ENCODE measurements around the gene CARS2. TPM values are rescaled to one million over a fixed set of nuclear protein-coding genes. Genes with fewer than 3 reads are reported as not detected.

The CARS2 gene
- total RNA-seq, 1 experiment from 2014 or later, result 24.8 TPM

DNA sequence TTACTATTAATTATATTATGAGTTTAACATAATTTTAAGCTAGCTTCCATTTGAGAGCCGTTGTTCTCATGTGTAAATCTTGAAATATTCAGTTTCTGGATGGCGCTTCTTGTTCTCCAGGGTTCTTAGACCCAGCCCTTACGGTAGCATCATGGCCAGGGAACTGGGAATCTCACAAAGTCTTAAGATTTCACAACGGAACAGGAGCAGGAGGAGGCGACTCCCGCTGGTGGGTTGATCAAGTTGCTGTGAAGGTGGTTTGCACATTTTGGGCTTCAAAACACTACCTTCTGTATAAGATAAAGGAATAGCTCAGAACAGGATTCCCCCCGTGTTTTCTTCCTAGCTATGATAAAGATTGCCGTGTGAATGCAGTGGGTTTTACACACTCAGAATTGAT, 87.7 kb downstream of the CARS2 start:
- DNase-seq, result no peak
- H3K27me3 Mint-ChIP-seq (ENCODE audit: unreplicated experiment), result no peaks in the 10 kb centered on the region
- H3K9me3 Mint-ChIP-seq (ENCODE audit: low read depth, unreplicated experiment), result no peaks in the 10 kb centered on the region
- H3K4me3 Mint-ChIP-seq (ENCODE audit: low read depth, unreplicated experiment), result no peak overlapping the region
- intact Hi-C loops (cut with micrococcal nuclease; ENCODE audit: unreplicated experiment), result no loop called here
- CTCF ChIA-PET, result no interaction called here
- no peak overlapping the region for H3K27ac Mint-ChIP-seq (ENCODE audit: unreplicated experiment)
- H3K4me1 Mint-ChIP-seq (ENCODE audit: low read depth, unreplicated experiment), result no peaks in the 10 kb centered on the region
- H3K36me3 Mint-ChIP-seq (ENCODE audit: insufficient read depth, unreplicated experiment), result peaks cover 19% of the 10 kb centered on the region
- TF ChIP-seq, protein P1, sequence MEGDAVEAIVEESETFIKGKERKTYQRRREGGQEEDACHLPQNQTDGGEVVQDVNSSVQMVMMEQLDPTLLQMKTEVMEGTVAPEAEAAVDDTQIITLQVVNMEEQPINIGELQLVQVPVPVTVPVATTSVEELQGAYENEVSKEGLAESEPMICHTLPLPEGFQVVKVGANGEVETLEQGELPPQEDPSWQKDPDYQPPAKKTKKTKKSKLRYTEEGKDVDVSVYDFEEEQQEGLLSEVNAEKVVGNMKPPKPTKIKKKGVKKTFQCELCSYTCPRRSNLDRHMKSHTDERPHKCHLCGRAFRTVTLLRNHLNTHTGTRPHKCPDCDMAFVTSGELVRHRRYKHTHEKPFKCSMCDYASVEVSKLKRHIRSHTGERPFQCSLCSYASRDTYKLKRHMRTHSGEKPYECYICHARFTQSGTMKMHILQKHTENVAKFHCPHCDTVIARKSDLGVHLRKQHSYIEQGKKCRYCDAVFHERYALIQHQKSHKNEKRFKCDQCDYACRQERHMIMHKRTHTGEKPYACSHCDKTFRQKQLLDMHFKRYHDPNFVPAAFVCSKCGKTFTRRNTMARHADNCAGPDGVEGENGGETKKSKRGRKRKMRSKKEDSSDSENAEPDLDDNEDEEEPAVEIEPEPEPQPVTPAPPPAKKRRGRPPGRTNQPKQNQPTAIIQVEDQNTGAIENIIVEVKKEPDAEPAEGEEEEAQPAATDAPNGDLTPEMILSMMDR (IDR thresholded peaks at IDR 0.05; ENCODE audit: unreplicated experiment), result no peak
- no TSS peak for BruUV-seq (replicated peaks)

DNA sequence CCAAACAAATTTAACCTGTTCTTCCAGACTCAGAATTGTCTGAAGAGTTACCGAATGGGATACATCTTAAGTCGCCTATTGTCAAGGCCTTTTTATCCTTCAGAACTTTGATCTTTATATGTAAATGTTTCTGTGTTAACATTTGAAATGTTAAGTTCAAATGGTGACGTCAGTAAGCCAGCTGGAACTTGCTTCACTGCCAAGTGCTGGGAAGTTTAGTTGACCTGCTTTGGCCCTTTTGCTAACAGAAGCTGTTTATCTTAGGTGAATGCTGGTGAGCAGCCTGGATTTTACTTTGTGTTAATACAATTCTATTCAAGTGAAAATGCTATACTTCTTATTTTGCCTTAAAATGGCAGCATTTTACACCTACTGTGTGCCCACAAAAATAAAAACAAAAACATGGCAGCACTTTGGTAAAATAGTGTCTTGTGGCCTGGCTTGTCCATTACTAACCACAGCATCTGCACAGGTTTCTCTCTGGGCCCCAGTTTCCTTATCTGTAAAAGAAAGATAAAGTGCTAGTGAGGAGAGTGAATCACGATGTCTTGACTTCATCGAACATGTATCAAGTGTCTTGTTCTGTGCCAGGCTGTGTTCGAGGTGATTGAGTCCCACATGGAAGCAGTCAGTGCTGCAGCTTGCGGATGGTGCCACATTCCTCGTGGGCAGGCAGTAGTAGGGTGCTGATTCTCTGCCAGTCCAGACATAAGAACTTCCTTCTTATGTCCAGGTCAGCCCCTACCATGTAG, 88.4 kb downstream of the CARS2 start:
- H3K4me3 Mint-ChIP-seq (ENCODE audit: low read depth, unreplicated experiment), result no peak overlapping the region
- H3K9me3 Mint-ChIP-seq (ENCODE audit: low read depth, unreplicated experiment), result no peaks in the 10 kb centered on the region
- no peak overlapping the region for H3K27ac Mint-ChIP-seq (ENCODE audit: unreplicated experiment)
- DNase-seq, result no peak
- H3K4me1 Mint-ChIP-seq (ENCODE audit: low read depth, unreplicated experiment), result no peaks in the 10 kb centered on the region
- CTCF ChIA-PET, result no interaction called here
- intact Hi-C loops (cut with micrococcal nuclease; ENCODE audit: unreplicated experiment), result no loop called here
- TSS peak; percentile 26 for BruUV-seq (replicated peaks)
- H3K36me3 Mint-ChIP-seq (ENCODE audit: insufficient read depth, unreplicated experiment), result peaks cover 21% of the 10 kb centered on the region
- TF ChIP-seq, protein P1 (IDR thresholded peaks at IDR 0.05; ENCODE audit: unreplicated experiment), result no peak
- H3K27me3 Mint-ChIP-seq (ENCODE audit: unreplicated experiment), result no peaks in the 10 kb centered on the region

DNA sequence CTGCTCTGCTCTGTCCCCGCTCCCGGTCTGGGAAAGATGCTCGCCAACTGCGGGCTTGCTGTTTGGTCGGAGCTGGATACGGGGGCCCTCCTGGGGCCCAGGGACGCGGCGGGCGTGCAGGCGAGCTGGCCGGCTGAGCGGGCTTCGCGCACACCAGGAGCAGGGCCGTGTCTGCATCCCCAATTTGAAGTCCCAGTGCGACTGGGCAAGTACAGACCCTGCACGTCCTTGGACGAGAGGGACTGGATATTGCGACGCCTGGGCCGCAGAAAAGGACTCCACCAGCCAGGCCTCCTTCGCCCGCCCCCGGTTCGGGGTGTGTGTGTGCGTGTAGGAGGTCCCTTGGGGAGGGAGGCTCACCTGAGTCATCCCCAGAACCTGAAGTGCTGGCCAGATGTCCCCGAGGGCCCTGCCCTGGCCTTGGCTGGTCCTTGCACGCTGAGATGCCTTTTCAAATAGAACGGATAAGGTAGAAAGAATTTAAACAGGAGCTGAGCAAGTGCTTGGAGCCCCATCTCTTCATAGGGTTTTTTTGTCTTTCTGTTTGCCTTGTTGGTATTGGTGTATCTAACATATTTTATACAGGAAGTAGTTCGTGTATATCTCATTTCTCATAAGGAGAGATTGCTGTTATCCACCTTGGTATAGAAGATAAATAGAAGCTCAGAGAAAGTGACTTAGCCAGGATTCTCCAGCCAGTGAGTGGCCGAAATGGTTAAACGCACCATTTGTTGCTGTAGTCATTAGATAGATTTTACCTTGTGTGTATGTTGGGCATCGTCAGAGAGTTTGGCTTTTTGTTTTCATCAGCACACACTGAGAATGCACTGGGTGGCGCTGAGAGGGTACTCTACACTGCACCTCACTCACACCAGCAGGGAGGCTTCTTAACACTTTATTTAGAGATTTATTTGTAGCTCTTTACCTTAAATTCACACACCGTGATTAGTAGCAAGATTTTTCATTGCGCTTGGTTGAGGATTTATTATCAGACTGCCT, 89.5 kb downstream of the CARS2 start:
- H3K4me3 Mint-ChIP-seq (ENCODE audit: low read depth, unreplicated experiment), result peak overlapping the region; percentile 69
- no peak overlapping the region for H3K27ac Mint-ChIP-seq (ENCODE audit: unreplicated experiment)
- H3K9me3 Mint-ChIP-seq (ENCODE audit: low read depth, unreplicated experiment), result no peaks in the 10 kb centered on the region
- intact Hi-C loops (cut with micrococcal nuclease; ENCODE audit: unreplicated experiment), result no loop called here
- peaks cover 3% of the 10 kb centered on the region for H3K4me1 Mint-ChIP-seq (ENCODE audit: low read depth, unreplicated experiment)
- TF ChIP-seq, protein P1 (IDR thresholded peaks at IDR 0.05; ENCODE audit: unreplicated experiment), result no peak
- DNase-seq, result peak; percentile 17
- CTCF ChIA-PET, result no interaction called here
- H3K27me3 Mint-ChIP-seq (ENCODE audit: unreplicated experiment), result no peaks in the 10 kb centered on the region
- H3K36me3 Mint-ChIP-seq (ENCODE audit: insufficient read depth, unreplicated experiment), result peaks cover 21% of the 10 kb centered on the region
- BruUV-seq (replicated peaks), result no TSS peak

DNA sequence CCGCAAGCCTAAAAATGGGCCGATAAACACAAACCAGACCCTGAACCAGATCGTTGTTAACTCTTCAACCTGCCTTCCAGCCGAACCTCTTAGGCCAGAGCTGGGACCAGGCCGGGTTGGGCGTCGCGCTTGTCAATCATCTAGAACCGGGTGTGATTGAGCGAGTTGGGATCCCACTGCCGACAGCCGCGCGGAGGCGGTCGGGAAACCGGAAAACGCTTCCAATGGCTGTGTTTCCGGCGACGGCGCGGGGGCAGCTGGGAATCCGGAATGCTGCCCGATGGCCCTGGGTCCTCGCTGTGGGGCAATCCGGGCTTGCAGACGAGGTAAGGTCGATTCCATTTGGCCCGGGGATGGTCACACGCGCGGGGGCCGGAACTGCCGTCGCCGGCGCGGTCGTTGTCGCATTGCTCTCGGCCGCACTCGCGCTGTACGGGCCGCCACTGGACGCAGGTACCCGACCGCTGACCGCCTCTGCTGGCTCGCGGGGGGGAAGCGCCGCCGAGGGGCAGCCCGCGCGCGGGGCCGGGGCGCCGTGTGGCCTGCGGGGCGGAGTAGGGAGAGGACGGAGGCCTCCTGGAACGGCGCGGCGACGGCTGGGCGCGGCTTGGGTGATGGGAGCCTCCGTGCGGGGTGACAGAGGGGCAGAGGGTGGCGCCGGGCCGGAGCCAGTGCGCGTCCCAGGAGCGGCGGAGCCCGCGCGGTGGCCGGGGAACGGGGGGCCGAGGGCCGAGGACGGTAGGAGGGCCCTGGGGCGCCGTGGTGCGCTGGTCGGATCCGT, 90.4 kb downstream of the CARS2 start, which contains the start of gene NAXD:
TSS of gene NAXD (plus strand) at position 224 of the 781 bp plus-strand sequence. CDS start at position 281, 57 bp downstream.
- H3K4me1 Mint-ChIP-seq (ENCODE audit: low read depth, unreplicated experiment), result peaks cover 12% of the 10 kb centered on the region
- CTCF ChIA-PET, result interaction anchor here (0.6 kb wide), 1 partner anchor 41 kb away, joined by 3 read pairs; no protein-coding TSS in a partner anchor

More for the DNA sequence above, 90.4 kb downstream of the CARS2 start, which contains the start of gene NAXD:
- Mint-ChIP-seq H3K27me3 (ENCODE audit: unreplicated experiment) (no peaks in the 10 kb centered on the region), H3K36me3 (ENCODE audit: insufficient read depth, unreplicated experiment) (peaks cover 26% of the 10 kb centered on the region), H3K9me3 (ENCODE audit: low read depth, unreplicated experiment) (no peaks in the 10 kb centered on the region), H3K27ac (ENCODE audit: unreplicated experiment) (no peak within 1 kb of the TSS), H3K4me3 (ENCODE audit: low read depth, unreplicated experiment) (peak within 1 kb of the TSS; percentile 69)
- intact Hi-C loops (cut with micrococcal nuclease; ENCODE audit: unreplicated experiment), result no loop called here
- TF ChIP-seq, protein P1 (IDR thresholded peaks at IDR 0.05; ENCODE audit: unreplicated experiment), result no peak
- DNase-seq, result peak; percentile 74
- no TSS peak for BruUV-seq (replicated peaks)

Data from Calu3 (cell line).